SU-DHL-6 (cell line): ENCODE results near the gene PALM2AKAP2.

Experiments
- EZH2phosphoT487 ChIP-seq: fragments of 200-600 bp; sonication (generic), shearing (Covaris generic); conservative IDR thresholded peaks from 2 replicates; pipeline ENCODE4 v1.6.1; 2018; ENCODE audit warnings: mild to moderate bottlenecking, antibody characterized with exemption, low read length, moderate library complexity, mixed read lengths
- TF ChIP-seq, protein P1 (sequence below): fragments of 200-600 bp; sonication (generic); IDR thresholded peaks from one replicate; pipeline ENCODE4 v1.5.1; 2017; ENCODE audit warnings: antibody characterized with exemption, mild to moderate bottlenecking, low read length, moderate library complexity; ENCODE audit not compliant: insufficient read depth, poor library complexity, severe bottlenecking

DNA sequence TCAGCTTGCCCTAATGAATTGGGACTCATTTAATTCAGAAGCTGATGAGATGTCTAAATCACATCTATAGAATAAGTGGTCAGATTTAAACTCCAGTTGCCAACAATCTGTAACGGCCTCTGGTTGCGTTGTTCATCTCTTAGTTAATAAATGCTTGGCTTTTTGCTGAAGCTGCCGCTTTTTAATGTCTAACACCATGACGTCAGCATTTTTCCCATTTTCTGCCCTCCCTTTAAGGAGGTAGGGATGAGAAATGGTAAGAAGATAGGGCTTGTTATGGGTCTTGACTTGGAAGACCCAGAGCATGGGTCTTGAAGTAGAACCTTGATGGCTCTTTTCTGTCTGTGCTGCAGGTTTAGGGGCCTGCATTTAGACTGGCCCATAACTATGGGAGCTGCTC is 33.3 kb downstream of the PALM2AKAP2 start:
- TF ChIP-seq, protein P1, sequence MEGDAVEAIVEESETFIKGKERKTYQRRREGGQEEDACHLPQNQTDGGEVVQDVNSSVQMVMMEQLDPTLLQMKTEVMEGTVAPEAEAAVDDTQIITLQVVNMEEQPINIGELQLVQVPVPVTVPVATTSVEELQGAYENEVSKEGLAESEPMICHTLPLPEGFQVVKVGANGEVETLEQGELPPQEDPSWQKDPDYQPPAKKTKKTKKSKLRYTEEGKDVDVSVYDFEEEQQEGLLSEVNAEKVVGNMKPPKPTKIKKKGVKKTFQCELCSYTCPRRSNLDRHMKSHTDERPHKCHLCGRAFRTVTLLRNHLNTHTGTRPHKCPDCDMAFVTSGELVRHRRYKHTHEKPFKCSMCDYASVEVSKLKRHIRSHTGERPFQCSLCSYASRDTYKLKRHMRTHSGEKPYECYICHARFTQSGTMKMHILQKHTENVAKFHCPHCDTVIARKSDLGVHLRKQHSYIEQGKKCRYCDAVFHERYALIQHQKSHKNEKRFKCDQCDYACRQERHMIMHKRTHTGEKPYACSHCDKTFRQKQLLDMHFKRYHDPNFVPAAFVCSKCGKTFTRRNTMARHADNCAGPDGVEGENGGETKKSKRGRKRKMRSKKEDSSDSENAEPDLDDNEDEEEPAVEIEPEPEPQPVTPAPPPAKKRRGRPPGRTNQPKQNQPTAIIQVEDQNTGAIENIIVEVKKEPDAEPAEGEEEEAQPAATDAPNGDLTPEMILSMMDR = no peak
- TF ChIP-seq EZH2phosphoT487 = no peak
